ENCODE results near the gene ADAM22. TPM values are rescaled to one million over a fixed set of nuclear protein-coding genes. Genes with fewer than 3 reads are reported as not detected.

Gene ADAM22
- total and polyA plus RNA-seq, 2 experiments from 2014 or later = 2.7 to 18.7 TPM

GRCh38 chr7:88206254-88206653 lies 272.2 kb downstream of the ADAM22 start:
- 0 out of 2 replicates have a peak, but pooled peaks cover 5% of the 10 kb centered on the region for H3K79me2 ChIP-seq (replicated peaks; ENCODE audit: insufficient read depth)
- peaks cover 34% of the 10 kb centered on the region for H3K36me3 ChIP-seq (ENCODE audit: insufficient read depth)
- H3K4me3 ChIP-seq = no peak overlapping the region
- no peak for ATAC-seq
- Mint-ChIP-seq H3K9me3 (no peaks in the 10 kb centered on the region), H3K4me1 (peaks cover 18% of the 10 kb centered on the region), H3K27ac (0 out of 2 replicates have a peak overlapping the region, but pooled peaks have one; percentile 27), H3K27me3 (ENCODE audit: insufficient read depth, low read depth, poor library complexity) (no peaks in the 10 kb centered on the region), H3K4me3 (no peak overlapping the region), H3K36me3 (ENCODE audit: low read depth) (peaks cover 63% of the 10 kb centered on the region)
- peaks cover 14% of the 10 kb centered on the region for H3K4me1 ChIP-seq (ENCODE audit: insufficient read depth)
- no peak for DNase-seq (ENCODE audit: low spot score)
- H3K27me3 ChIP-seq (ENCODE audit: insufficient read depth) = no peaks in the 10 kb centered on the region
- H4K20me1 ChIP-seq (replicated peaks; ENCODE audit: insufficient read depth) = no peaks in the 10 kb centered on the region
- H3K4me2 ChIP-seq = no peak overlapping the region
- H2AFZ ChIP-seq = no peak overlapping the region
- H3F3A ChIP-seq (replicated peaks; ENCODE audit: low read depth) = no peaks in the 10 kb centered on the region
- H3K9me2 ChIP-seq (ENCODE audit: insufficient read depth) = no peaks in the 10 kb centered on the region
- no peak overlapping the region for H3K27ac ChIP-seq (ENCODE audit: low read depth)
- TF ChIP-seq EZH2 (IDR thresholded peaks at IDR 0.05; ENCODE audit: low read depth, unreplicated experiment) (no peak), JUNB (IDR thresholded peaks at IDR 0.05; ENCODE audit: unreplicated experiment) (no peak), CTCF (conservative IDR thresholded peaks at IDR 0.05; ENCODE audit: low read depth in 2 of 2) (no peak), STAT1 (IDR thresholded peaks at IDR 0.05; ENCODE audit: unreplicated experiment) (no peak), ZNF331 (CRISPR knock-in tag; IDR thresholded peaks at IDR 0.05; ENCODE audit: low read depth) (no peak), REST (IDR thresholded peaks at IDR 0.05; ENCODE audit: unreplicated experiment) (no peak), ZNF114 (CRISPR knock-in tag; IDR thresholded peaks at IDR 0.05) (no peak), ETS1 (IDR thresholded peaks at IDR 0.05) (no peak), CREB1 (CRISPR knock-in tag; IDR thresholded peaks at IDR 0.05; ENCODE audit: low read depth) (no peak), POLR2AphosphoS5 (IDR thresholded peaks at IDR 0.05; ENCODE audit: low read depth) (no peak), ZNF462 (CRISPR knock-in tag; IDR thresholded peaks at IDR 0.05) (no peak)

All from GM23338 (cell line).